AG10803 (cell line): ENCODE data around the gene CHAC1.

ENCODE experiments used
- DNase-seq: peaks from one replicate; pipeline ENCODE4 v3.0.0; 2010; ENCODE audit warnings: low read depth
- H3K4me3 ChIP-seq: 2 replicates; pipeline ENCODE4 v1.5.1; 2011; ENCODE audit warnings: mild to moderate bottlenecking, low read length, control low read depth
- TF ChIP-seq, protein P1 (sequence below): conservative IDR thresholded peaks from 2 replicates; pipeline ENCODE4 v1.5.1; 2011; ENCODE audit warnings: mild to moderate bottlenecking, low read length, control low read depth, inconsistent platforms

Gene CHAC1, protein sequence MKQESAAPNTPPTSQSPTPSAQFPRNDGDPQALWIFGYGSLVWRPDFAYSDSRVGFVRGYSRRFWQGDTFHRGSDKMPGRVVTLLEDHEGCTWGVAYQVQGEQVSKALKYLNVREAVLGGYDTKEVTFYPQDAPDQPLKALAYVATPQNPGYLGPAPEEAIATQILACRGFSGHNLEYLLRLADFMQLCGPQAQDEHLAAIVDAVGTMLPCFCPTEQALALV

DNA sequence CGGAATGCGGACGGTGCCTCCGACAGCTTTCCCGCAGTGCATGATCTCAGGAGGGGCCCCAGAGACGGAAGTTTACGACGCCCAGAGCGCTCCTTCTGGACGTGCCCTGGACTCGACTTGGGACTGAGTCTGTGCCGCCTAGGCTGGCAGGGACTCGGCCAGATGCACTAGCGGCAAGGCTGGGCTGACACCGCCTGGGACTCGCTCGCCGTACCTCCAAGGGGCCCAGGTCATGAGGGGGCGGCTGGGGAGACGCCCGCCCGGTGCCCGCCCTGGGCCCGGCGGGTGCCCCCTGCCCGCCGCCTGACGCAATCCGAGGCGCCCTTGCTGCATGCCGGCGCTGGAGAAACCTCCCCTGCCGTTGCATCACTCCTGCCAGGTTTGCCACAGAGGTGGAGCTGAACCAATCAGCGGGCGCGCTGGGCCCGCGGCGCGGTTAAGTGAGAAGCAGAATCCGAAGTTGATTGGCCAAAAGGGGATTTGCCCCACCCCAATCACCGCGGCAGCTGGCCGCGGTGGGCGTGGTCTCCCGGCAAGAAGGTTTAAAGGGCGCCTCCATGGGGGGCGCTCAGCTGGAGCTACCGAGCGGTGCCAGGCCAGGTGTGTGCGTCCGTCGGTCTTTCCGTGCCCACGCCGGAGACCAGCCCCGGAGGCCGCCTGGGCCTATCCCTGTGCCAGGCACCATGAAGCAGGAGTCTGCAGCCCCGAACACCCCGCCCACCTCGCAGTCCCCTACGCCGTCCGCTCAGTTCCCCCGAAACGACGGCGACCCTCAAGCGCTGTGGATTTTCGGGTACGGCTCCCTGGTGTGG is at the start of gene CHAC1:
Gene CHAC1 (plus strand): TSS at position 571 of the 812 bp plus-strand sequence. CDS start 113 bp downstream, at position 684.
- TF ChIP-seq, protein P1, sequence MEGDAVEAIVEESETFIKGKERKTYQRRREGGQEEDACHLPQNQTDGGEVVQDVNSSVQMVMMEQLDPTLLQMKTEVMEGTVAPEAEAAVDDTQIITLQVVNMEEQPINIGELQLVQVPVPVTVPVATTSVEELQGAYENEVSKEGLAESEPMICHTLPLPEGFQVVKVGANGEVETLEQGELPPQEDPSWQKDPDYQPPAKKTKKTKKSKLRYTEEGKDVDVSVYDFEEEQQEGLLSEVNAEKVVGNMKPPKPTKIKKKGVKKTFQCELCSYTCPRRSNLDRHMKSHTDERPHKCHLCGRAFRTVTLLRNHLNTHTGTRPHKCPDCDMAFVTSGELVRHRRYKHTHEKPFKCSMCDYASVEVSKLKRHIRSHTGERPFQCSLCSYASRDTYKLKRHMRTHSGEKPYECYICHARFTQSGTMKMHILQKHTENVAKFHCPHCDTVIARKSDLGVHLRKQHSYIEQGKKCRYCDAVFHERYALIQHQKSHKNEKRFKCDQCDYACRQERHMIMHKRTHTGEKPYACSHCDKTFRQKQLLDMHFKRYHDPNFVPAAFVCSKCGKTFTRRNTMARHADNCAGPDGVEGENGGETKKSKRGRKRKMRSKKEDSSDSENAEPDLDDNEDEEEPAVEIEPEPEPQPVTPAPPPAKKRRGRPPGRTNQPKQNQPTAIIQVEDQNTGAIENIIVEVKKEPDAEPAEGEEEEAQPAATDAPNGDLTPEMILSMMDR, result no peak
- DNase-seq, result peak; percentile 97
- H3K4me3 ChIP-seq, result peak within 1 kb of the TSS; percentile 98

DNA sequence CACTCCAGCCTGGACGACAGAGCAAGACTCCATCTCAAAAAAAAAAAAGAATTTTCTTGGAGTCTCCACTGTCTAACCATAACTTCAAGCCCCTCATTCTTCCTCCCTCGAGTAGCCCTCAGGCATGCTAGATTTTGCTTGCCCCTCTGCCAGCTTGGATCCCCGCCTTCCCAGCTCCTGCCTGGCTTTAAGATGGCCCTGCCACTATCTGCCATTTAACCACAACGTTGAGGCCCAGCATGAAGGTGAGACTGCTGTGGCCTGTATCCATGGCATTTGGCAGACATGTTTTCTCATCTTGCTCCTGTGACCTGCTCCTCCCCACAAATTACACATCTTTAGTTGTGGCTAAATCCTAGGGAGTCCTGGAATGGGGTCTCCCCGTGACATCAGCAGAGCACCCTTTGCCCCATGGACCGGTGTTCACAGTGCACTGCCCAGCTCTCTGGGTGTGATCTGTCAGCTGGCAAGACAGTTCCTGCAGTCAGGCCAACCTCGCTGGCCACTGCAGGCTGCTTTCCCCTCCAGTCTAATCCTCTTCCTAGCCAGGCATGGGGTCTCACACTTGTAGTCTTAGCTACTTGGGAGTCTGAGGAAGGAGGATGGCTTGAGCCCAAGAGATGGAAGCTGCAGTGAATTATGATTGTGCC is 48.6 kb upstream of the CHAC1 start:
- no peak for DNase-seq
- H3K4me3 ChIP-seq, result no peak overlapping the region
- TF ChIP-seq, protein P1, result no peak

DNA sequence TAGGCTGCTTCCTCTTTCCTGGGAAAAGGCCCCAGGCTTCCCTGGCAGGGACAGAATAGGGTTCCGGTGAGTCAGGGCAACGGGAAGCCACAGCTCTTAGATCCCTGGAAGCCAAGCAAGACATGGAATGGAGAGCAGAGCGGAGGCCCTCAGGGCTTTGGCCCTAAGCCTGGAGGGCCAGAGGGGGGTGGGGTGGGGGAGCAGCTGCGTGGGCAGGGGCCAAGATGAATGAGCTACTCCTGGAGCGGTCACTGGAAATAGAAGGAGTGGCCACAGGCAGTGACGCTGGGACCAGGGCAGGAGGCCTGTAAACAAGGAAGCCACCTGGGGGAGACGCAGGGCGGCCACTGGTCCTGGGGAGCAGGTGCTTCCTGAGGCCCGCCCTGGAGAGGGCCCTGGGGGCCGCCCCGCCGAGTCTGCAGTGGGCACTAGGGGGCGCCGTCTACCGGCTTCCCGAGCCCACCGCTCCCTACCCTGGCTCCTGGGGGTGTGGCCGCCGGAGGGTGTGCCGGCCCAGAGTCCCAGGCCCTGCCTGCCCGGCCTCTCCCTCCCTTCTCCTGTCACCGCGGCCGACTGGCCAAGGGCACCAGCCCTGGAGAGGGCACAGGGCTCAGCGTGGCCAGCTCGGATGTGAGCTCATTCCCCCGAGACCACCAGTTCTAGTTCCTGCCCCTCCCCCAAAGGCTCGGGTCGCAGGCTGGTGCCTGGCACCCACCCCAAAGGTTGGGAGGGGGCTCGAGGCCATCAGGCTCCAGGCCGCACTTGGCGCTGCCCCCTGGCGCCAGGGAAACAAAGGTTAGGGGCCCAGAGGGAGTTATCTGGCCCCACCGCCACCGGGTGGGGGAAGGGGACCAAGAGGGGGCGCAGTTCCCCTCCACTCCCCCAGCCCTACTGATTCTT is 46.9 kb upstream of the CHAC1 start:
- peak overlapping the region; percentile 55 for H3K4me3 ChIP-seq
- peak; percentile 98 for DNase-seq
- TF ChIP-seq, protein P1, result peak; percentile 62

DNA sequence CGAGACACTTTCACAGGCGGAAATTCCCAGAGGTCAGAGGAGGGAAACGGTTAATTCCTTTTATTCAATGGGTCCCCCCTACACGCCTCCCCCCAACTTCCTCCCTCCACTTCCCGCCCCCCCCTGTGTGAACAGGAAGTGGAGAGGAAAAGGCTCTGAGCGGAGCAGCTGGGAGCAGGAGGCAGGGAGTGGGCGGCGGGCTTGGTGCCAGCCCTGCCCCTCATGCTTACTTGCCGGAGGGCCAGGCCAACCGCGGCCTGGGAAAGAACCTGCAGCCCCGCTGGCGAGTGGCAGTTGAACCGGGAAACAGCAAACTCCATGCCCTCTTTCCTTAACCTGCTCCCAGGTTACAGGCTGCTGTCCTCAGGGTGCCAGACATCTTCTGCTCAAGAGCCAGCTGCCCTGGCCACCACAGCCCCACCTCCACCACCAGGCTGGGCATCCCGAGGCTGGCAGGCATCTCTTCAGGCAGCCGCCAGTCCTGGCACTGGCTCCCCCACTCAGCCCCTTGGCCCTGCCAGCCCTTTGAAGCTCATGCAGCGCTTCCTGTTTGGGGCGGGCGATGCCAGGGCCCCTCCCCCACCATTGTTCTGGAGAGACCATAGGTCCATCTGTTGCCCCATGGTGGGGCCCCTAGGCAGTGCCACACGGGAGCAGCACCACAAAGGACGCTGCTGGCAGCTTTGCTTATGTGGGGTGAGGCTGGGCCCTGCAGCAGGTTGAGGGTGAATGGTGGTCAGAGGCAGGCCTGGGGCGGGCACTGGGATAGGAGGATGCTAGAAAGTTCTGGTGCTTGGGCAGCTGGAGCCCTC is 46.1 kb upstream of the CHAC1 start:
- peak overlapping the region; percentile 55 for H3K4me3 ChIP-seq
- no peak for DNase-seq
- TF ChIP-seq, protein P1, result no peak

DNA sequence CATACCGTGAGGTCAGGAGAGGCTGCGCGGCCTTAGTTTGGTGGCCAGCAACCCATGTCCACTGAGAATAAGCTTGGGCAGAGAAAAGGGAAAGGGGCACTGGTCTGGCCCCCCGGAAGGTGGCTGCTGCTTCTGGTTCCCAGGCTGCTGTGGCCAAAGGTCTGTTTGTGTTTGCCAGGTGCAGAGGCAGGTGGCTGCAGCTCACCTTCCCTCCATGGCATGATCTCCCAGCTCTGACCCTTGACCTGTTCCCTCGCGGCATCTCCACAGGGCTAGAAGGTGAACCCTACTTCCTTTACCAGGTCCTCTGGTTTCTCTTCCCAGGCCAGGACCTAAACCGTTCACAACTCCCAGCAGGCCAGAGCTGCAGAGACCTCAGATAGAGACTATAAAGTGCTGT is 45.2 kb upstream of the CHAC1 start:
- H3K4me3 ChIP-seq, result no peak overlapping the region
- DNase-seq, result no peak
- TF ChIP-seq, protein P1, result no peak
